ENCODE data around the gene SCGB1A1.

Gene SCGB1A1

DNA sequence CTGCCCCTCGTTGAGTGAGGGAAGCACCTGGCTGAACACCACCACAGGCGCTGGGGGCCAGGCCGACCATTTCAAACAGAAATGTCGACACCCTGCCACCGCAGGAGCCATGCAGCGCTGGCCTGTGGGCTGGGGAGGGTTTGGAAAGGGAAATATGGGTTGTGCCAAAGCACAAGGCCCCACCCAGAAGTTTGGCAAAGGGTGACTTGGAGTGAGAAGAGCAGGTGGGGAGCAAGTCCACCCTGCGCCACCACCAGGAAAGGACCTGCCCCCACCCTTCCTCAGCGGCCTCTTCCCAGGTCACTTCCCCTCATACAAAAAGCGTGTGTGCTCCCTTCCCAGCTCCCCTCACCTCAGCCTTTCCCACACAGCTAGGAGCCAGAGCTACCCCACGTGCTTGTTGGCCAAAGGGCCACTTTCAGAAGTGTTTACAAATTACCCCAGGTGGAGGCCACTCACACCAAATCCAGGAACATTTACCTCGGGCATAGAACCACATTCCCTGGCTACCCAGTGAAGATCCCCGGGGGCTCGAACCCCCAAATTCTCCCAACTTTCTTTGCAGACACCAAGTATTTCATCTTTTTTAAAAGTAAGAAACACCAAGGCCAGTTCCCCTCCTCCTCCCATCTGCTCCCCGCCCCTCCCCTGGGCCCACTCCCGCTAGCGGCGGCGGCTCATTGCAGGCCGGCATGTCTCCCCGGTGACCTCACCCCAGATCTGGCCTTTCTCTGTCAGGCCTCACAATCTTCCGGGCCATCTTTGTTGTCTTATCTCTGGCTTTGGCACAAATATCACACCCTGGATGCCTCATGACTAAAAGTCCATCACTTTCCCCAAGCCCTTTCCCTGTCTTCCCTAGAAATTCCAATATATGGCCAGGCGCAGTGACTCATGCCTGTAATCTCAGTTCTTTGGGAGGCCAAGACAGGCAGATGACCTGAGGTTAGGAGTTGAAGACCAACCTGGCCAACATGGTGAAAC is 20.5 kb upstream of the SCGB1A1 start:
- no peak for DNase-seq (ENCODE audit: low read depth in 2 of 2, low spot score in 1 of 2)

DNA sequence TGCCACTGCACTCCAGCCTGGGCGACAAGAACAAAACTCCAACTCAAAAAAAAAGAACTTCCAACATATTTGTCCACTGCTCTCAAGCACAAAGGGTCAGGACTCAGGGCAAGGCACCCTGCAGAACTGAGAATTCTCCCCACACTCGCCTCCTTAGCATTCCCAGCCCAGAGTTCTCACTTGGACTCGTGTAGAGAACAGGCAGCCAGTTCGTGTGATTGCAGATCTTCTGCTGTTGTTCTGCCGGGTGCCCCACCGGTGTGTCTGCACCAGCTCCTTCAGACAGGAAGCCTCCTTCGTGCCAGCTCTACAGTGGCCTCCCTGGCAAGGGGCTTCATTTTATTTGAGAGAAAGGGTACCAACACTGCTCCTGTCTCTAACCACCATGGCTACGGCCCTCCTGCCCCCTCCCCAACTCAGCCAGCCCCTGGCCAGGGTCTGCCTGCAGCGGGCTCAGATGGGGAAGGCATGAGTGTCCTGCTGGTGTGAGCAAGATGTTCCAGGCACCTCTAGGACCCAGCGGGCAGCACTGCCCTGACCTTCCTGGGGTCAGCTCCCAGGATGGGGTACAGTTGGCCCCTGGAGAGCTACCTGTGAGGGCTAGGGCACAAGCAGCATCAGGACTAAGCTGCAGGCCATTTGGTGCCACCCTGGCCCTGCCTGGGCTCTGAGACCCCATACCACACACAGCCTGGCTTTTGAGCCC is 19.5 kb upstream of the SCGB1A1 start:
- no peak for DNase-seq (ENCODE audit: low read depth in 2 of 2, low spot score in 1 of 2)

DNA sequence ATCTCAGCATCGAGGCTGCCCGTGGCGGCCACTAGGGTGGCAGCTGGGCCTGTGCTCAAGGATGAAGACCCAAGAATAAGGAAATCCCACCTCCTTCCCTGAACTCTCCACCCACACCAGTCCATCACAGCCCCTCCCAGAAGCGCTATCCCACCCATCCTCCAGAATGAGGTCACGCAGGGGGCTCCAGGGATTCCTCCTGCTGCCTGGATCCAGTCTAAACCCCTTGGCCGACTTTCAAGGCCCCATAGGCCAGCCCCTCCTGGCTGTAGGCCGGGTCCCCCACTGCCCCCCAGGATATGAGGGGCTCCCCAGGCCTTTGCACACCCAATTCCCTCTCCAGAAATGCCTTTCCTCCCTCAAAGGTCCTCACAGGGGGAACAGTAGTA is 19.0 kb upstream of the SCGB1A1 start:
- DNase-seq (ENCODE audit: low read depth in 2 of 2, low spot score in 1 of 2): no peak

DNA sequence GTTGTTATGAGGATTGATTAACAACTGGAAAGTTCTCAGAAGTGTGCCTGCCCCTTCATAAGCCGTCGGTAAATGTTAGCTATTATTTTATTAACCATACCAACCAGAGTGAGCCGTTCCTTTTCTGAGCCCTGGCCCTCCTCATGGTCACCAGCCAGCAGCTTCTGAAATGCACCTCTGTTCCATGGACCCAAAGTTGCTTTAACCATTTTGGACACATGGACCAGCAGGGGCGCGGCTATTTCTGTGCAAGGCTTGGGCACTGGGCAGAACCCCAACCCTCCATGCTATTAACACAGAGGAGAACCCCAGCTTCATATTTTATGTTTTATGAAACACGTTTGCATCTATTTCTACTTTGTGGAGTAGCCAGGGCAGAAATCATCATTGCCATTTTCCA is 18.6 kb upstream of the SCGB1A1 start:
- no peak for DNase-seq (ENCODE audit: low read depth in 2 of 2, low spot score in 1 of 2)

DNA sequence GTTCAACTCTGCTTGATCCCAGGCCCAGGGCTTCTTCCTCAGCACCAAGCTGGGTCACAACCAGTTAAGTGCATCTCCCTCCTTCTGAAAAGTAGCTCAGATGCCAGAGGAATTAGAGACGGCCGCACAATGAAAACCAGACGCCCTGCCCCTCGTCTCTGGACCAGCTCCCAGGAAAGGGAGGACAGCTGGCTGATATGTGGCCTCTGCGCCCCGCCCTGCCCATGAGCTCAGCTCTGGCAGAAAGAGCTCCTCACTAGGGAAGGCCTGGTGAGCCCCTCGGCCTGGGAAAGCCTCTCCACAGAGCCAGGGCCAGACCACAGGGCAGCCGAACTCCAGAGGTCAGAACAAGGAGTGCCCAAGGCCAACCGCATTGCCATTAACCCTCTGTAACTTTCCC is 18.1 kb upstream of the SCGB1A1 start:
- no peak for DNase-seq (ENCODE audit: low read depth in 2 of 2, low spot score in 1 of 2)

DNA sequence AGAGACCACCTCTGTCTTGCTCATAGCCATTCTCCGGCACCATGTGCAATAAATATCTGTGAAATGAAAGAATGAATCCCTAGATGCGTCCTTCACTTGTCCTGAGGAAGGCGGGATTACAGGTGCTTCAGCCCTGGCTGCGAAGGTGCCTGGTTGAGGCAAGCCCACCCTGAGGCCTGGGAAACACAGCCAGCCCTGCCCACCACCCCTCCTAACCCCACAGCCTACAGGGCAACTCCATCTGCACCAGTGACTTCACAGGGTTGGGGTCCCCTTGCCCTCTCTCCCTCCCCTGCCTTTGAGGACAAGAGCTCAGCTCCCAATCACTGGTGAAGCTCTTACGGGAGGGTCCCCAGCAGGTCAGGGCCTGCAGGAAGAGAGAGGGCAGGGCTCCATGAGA is 17.5 kb upstream of the SCGB1A1 start:
- DNase-seq (ENCODE audit: low read depth in 2 of 2, low spot score in 1 of 2): no peak

DNA sequence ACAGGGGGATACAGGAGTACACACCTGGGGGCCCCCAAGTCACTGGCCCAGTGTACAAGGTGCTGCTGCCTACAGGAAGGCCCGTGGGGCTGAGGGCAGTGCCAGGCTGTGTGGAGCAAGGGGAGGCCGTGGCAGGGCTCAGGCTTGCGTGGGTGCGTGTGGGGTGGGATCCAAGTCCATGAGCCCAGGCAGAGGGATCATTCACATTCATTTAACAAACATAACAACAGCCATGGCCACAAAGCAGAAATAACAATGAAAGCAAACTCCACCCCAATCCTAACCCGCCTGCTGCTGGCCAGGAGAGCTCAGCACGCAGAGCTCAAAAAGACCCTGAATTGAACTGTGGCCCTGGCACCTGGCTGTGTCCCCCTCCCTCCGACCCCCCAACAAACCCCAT is 17.0 kb upstream of the SCGB1A1 start:
- no peak for DNase-seq (ENCODE audit: low read depth in 2 of 2, low spot score in 1 of 2)

DNA sequence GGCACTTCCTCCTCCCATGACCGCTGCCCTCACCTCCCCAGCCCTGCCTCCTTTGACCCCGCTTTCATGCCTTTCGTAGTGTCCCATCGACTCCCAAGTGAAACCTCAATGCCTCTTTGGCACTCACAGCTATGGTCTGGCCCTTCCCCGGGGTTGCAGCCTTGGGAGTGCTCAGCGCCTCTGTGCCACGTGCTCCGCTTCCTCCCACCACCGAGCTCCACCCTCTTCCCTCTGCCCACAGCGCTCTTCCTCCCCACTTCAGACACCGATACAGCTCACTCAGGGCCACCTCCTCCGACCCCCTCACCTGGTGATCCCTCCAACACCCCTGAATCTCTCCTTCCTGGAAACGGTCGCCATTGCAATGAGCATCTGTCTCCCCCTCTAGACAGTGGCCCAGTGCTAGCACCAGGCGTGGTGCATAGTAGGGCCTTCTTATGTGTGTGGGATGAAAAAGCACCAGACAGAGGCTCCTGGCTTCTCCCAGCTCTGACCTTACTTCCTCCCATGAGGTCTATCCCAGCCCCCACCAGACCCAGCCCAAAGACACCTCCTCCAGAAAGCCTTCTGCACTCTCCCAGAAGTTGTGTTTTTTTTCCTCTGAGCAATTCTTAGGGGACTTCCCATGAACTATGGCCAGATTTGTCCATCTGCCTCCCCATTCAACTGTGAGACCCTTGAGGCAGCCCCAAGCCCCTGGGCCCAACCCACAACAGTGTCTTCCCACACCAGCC is 16.4 kb upstream of the SCGB1A1 start:
- DNase-seq (ENCODE audit: low read depth in 2 of 2, low spot score in 1 of 2): peak in 1 of 2 donors; percentile 22

DNA sequence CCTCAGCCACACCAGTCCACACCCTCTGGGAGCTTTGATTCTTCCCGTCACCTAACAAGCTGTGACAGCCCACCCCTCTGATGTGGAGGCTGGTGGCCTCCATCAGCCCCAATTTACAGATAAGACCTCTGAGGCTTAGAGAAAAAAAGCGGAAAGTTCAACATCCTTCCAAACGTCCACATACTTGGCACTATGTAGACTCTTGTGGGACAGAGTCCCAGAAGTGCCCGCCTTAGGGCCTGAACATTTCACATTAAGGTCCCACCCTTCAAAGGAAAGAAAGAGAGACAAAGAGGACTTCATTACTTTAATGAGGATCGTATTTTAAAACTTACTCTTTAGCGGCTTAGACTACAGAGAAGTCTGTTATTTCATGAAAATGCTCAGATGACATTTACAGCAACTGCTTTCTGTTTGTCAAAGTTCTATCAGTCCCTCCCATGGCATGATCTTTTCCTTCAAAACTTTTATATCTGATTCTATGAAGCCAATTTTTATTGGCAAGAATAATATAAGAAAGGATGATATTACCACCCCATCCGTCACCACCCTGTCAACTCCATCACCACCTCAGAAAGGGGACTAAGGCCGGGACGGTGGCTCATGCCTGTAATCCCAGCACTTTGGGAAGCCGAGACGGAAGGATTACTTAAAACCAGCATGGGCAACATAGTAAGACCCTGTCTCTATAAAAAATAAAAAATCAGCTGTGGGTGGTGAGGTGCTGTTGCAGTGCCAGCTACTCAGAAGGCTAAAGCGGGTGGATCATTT is 15.7 kb upstream of the SCGB1A1 start:
- DNase-seq (ENCODE audit: low read depth in 2 of 2, low spot score in 1 of 2): no peak

DNA sequence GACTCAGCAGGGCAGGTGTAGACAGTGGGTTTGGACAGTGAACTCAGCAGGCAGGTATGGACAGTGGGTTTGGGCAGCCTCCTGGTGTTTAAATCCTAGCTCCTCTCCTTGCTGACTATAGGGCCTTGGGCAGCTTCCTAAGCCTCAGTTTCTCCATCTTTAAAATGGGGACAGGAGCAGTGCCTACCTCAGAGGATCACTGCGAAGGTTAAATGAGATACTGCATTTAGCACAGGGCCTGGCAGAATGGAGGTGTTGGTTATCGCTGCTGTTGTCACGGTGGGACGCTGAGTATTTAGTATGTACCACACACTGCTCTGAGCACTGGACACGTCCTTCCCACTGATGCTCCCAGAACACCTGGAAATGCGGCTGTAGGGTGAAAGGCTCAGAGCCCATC is 14.4 kb upstream of the SCGB1A1 start:
- no peak for DNase-seq (ENCODE audit: low read depth in 2 of 2, low spot score in 1 of 2)

DNA sequence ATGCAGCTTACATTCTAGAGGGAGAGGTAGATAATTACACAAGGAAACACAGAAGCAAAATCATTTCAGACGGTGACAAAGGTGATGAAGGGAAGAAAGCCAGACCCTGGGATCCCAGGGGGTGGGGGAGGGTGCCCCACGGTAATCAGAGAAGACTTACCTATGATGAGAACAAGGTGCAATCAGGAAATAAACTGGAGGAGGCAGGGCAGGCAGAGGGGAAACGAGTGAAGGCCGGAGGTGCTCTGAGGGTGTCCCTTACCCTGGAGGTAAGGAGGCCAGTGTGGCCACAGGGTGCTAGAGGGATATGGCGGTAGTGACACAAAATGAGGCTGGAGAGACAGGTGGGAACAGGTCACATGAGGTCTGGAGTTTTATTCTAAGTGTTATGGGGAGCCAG is 13.9 kb upstream of the SCGB1A1 start:
- no peak for DNase-seq (ENCODE audit: low read depth in 2 of 2, low spot score in 1 of 2)

DNA sequence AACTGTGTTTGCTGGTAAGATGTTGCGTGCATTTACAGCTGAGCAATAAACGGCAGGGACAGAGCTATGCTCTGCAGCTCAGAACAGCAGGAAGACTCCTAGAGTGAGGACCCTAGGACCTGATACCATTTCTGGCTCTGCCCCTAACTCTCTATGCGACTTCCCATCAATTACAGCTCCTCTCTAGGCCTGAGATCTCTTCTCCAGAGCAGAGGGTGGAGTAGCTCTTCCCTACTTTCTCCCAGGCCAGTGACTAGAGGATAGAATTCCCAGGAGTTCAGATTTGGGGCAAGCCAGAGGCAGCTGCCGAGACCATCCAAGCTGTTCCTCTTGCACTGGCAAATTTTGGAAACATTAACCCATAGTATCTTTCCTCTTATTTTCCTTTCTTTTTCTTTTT is 12.8 kb upstream of the SCGB1A1 start:
- DNase-seq (ENCODE audit: low read depth in 2 of 2, low spot score in 1 of 2): no peak

DNA sequence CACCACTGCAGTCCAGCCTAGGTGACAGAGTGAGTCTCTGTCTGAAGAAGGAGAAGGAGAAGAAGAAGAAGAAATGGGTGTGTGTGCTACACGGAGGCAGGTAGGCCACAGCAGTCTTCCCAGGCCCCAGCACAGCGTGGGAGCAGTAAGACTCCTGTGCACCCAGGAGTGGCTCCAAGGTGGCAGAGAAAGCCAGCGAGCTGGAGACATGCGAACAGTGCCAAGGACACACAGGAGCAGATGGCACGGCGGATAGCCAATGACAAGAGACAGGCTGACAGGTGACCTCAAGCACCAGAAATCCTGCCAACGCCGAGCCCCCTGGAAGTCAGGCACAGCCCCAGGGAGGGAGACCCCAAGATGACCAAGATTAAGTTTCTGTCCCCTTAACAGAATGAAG is 9.0 kb upstream of the SCGB1A1 start:
- no peak for DNase-seq (ENCODE audit: low read depth in 2 of 2, low spot score in 1 of 2)

DNA sequence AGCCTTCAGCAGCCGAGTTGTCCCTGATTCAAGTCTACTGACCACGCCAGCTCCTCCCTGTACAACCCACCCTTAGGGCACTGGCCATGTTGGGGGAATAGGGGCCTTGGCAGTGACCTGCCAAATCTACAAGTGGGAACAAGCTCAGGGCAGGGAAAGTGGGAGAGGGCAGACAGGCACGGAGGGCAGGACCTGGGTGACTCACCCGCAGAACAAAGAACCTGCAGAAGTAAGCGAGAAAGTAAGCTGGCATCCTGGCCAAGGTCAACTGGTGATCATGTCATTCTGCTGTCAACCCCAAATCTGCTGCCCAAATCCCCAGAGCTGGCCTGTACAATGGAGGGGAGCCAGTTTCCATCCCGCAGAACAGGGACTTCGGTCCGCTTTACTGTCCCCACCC is 7.9 kb upstream of the SCGB1A1 start:
- DNase-seq (ENCODE audit: low read depth in 2 of 2, low spot score in 1 of 2): no peak

DNA sequence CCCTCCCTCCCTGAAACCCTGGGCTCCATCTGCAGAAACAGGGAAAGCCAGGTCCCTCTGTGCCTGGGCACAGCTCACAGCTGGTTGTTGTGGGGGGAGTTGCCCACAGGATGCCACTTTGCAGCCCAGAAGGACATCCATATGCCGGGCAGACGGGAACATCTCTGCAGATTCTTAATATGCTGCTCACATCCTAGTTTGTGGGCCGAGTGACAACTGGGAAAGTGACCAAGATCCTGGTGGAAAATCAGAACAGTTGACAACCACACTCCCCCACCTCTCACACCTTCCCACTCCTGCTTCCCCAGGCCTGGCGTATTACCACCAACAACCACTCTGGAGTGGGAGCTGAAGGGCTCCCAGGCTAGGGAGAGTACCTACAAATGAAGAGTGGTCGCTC is 7.3 kb upstream of the SCGB1A1 start:
- DNase-seq (ENCODE audit: low read depth in 2 of 2, low spot score in 1 of 2): no peak

DNA sequence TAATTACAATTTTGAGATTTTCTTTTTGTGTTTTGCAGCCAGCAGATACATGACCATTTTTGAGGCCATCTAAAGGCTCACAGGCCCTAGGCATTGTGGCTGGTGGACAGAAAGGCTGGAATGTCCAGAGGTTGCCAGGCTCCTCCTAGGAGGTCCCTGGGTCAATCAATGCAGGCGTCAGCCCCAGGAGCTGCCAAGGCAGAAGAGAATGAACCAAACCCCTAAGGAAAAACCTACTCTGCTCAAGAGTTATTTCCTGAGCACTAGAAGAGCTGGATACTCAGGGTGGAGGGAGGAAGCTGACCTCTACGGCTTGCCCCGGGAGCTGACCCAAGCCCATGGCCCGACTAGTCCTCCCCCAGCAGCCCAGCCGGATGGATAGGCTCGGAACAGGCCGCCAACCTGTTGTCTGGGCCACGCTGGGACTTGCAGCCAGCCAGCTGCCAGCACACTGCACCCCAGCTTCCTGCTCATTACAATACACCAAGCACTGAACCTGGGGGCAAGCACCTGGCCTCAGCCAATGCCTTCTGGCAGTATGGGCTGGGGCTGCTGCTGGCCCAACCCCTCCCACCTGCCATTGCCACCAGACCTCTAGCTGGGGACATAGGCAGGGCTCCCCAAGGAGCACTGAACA is 5.7 kb upstream of the SCGB1A1 start:
- no peak for DNase-seq (ENCODE audit: low read depth in 2 of 2, low spot score in 1 of 2)

DNA sequence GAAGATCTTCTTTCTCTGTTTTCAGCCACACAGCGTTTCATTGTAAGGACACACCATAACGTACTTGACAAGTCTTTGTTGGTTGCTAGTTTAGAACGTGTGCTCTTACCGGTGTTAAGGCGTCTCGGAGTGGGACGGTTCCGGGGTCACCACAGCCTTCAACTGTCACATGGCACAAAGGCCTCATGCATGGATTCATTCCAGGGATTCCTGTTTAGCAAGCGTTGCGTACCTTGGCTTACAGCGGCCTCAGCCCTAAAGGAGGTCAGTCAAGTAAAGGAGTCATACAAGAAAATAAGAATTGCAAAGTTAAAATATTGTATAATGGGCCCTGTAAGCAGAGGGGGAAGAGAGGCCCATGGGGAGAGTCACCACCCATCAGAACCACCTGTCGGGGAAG is 2.2 kb upstream of the SCGB1A1 start:
- no peak for DNase-seq (ENCODE audit: low read depth in 2 of 2, low spot score in 1 of 2)

DNA sequence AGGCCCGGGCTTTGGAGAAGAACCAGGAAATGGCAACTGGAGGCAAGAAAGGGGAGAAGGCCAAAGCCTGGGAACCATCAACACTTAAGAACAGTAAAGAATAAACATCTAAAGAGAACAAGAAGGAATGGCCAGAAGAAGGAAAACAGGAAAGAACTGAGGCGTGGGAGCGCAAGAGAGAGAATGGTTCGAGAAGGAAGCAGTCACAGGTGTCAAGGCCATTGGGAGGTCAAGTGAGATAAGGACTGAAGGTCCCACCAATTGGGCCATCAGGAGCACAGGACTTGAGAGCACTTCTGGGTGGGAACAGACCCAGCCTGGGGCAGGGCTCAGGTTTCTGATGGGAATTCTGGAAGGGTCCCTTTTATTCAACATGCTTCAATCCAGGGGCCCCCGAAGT is 697 bp upstream of the SCGB1A1 start:
- no peak for DNase-seq (ENCODE audit: low read depth in 2 of 2, low spot score in 1 of 2)

DNA sequence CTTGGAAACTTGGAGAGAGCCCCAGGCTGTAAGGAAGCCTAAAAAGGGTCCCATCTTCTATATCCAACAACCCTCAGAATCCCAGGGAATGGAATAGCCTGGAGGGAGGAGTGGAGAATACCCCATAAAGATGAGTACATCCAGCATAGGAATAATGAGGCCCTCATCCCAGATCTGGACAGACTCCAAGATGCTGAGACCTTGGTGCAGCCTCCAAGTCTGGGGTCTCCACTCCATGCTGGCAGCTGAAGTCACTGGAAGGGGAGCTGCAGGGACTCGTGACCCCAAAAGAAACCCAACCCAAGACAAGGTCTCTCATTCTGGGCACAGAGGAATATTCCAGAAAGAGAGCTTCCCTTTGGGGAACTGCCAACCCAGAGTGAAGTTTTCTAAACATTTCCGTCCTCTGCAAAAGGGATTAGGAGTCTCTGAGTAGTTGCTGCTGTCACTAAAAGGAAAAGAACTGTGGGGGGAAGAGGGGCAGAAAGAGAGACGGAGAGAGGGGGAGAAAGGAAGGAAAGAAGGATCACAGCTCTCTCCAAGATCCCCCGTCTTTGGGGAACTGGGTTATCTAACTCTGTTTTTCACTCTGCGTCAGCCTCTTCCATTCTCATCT is 589 bp downstream of the SCGB1A1 start:
- no peak for DNase-seq (ENCODE audit: low read depth in 2 of 2, low spot score in 1 of 2)

DNA sequence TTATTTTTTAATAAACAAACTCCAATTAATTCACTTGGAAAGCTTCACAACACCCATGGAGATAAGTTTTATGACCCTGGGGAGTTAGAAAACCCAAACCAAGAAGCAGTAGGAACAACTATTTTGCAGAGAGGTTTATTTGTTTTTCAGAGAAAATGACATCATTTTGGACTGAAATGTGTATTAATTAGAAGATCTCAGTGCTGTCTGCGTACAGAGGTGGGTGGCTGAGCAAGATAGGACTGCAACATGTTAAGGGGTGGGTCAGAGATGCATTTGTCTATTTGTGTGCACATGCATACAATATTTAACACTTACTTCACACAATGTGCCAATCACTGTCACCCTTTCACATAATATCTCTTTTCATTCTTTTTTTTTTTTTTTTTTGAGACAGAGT is 1.1 kb downstream of the SCGB1A1 start:
- no peak for DNase-seq (ENCODE audit: low read depth in 2 of 2, low spot score in 1 of 2)
